Hepatocyte (in vitro differentiated cells): ENCODE results near the gene PLEKHA6. TPM values are rescaled to one million over a fixed set of nuclear protein-coding genes. Genes with fewer than 3 reads are reported as not detected.

Experiments
- DNase-seq: peaks from one replicate; pipeline ENCODE4 v3.0.0-alpha.2; 2016; ENCODE audit warnings: low spot score
- H2AFZ ChIP-seq: fragments of 200-600 bp; sonication (generic); 2 replicates; pipeline ENCODE4 v1.6.0; 2016; ENCODE audit warnings: antibody characterized with exemption, mild to moderate bottlenecking
- H3K27ac ChIP-seq: fragments of 200-600 bp; sonication (generic); 2 replicates; pipeline ENCODE4 v1.5.1; 2016; ENCODE audit warnings: mild to moderate bottlenecking
- H3K27me3 ChIP-seq: fragments of 200-600 bp; sonication (generic); 2 replicates; pipeline ENCODE4 v1.6.1; 2016
- H3K36me3 ChIP-seq: fragments of 200-600 bp; sonication (generic); replicated peaks from 2 replicates; pipeline ENCODE4 v1.5.1; 2016; ENCODE audit warnings: low read depth; ENCODE audit not compliant: insufficient read depth
- H3K4me1 ChIP-seq: fragments of 200-600 bp; sonication (generic); 2 replicates; pipeline ENCODE4 v1.5.1; 2016; ENCODE audit warnings: mild to moderate bottlenecking, moderate library complexity; ENCODE audit not compliant: insufficient read depth
- H3K4me2 ChIP-seq: fragments of 200-600 bp; sonication (generic); 2 replicates; pipeline ENCODE4 v1.6.0; 2016
- H3K4me3 ChIP-seq: fragments of 200-600 bp; sonication (generic); 2 replicates; pipeline ENCODE4 v1.5.1; 2016; ENCODE audit warnings: mild to moderate bottlenecking
- H3K79me2 ChIP-seq: fragments of 200-600 bp; sonication (generic); 2 replicates; pipeline ENCODE4 v1.6.0; 2017; ENCODE audit warnings: mild to moderate bottlenecking
- H3K9me2 ChIP-seq: fragments of 200-600 bp; sonication (generic); replicated peaks from 2 replicates; pipeline ENCODE4 v1.6.0; 2017; ENCODE audit warnings: mild to moderate bottlenecking; ENCODE audit not compliant: insufficient read depth
- H3K9me3 ChIP-seq: fragments of 200-600 bp; sonication (generic); 2 replicates; pipeline ENCODE4 v1.5.1; 2016; ENCODE audit warnings: low read depth, mild to moderate bottlenecking
- H4K20me1 ChIP-seq: fragments of 200-600 bp; sonication (generic); 2 replicates; pipeline ENCODE4 v1.6.0; 2016; ENCODE audit warnings: mild to moderate bottlenecking; ENCODE audit not compliant: insufficient read depth, poor library complexity, severe bottlenecking
- CTCF ChIP-seq: fragments of 200-600 bp; sonication (generic); IDR thresholded peaks from 2 replicates; pipeline ENCODE4 v1.5.1; 2016; ENCODE audit warnings: antibody characterized with exemption, mild to moderate bottlenecking; ENCODE audit not compliant: poor library complexity
- EZH2 ChIP-seq: fragments of 200-600 bp; sonication (generic); IDR thresholded peaks from 2 replicates; pipeline ENCODE4 v1.6.1; 2016; ENCODE audit warnings: antibody characterized with exemption, mild to moderate bottlenecking, borderline replicate concordance
- EZH2phosphoT487 ChIP-seq: fragments of 200-600 bp; sonication (generic); IDR thresholded peaks from one replicate; pipeline ENCODE4 v1.6.1; 2018; ENCODE audit warnings: antibody characterized with exemption, mild to moderate bottlenecking, low read depth, moderate library complexity; ENCODE audit not compliant: unreplicated experiment, severe bottlenecking
- WGBS: methylation state at CpG from one replicate; pipeline ENCODE4 v1.1.6; 2016; ENCODE audit warnings: low lambda C conversion rate; ENCODE audit errors: missing lambda C conversion rate; 5-methylcytosine and 5-hydroxymethylcytosine counted together
- polyA plus RNA-seq: library from polyadenylated mRNA; unstranded; fragments of >200 nt; fragmentation: Nextera tagmentation; extraction: Ambion mirVana; gene quantifications from 2 replicates; pipeline ENCODE4 v1.2.1, GENCODE V29; 2016
- total RNA-seq: library from RNA; depleted of rRNA; stranded (reverse); fragments of >200 nt; gene quantifications from 2 replicates; pipeline ENCODE4 v1.2.3, GENCODE V29; 2014

The PLEKHA6 gene
- total and polyA plus RNA-seq, 2 experiments from 2014 or later: 14.3 to 31.5 TPM

- Histone ChIP-seq H3K27me3 (peaks cover 4% of the 10 kb centered on the region), H3K4me1 (peaks cover 3% of the 10 kb centered on the region), H3K36me3 (no peaks in the 10 kb centered on the region), H4K20me1 (no peaks in the 10 kb centered on the region), H3K4me2 (no peak overlapping the region), H3K4me3 (no peak overlapping the region), H3K9me2 (no peaks in the 10 kb centered on the region), H2AFZ (no peak overlapping the region), H3K9me3 (no peaks in the 10 kb centered on the region), H3K27ac (no peak overlapping the region), H3K79me2 (no peaks in the 10 kb centered on the region)
- TF ChIP-seq CTCF (no peak), EZH2 (no peak)
- no peak for DNase-seq
- WGBS: 71% methylated on average over 3 of the region's 3 CpGs
Observed at GRCh38 chr1:204174958-204175357, 184.8 kb downstream of the PLEKHA6 start.

DNA sequence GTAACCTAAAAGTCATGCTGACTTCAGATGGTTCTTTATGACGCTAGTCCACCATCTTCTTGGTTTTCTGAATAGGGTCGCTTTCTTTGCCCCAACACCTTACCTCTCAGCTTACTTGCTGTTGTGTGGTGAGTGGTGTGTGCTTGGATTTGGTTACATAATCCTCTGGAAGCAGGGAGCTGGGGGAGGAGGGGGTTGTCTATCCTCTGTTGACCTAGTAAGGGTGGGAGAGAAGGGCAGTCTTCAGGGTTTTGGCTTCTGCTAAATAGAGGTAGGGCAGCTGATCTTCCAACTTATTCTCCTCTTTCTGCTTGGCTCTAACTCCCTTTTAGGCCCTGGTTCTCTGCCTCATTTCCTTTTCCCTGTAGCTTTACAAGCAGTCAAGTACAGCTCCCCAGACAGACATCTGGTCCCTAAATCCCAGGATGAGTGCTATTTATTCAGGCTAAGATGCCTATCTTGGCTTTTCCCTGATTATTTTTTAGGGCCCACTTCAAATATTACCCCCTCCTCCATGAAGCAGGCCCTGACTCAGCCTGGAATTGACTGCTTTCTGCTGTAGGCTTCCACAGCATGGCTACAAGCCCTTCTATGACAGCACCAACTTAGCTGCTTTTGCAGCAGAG lies 187.2 kb downstream of the PLEKHA6 start:
- no peaks in the 10 kb centered on the region for H4K20me1 ChIP-seq

GRCh38 chr1:204171751-204172178 lies 188.0 kb downstream of the PLEKHA6 start:
- no peaks in the 10 kb centered on the region for H4K20me1 ChIP-seq
- peaks cover 3% of the 10 kb centered on the region for H3K4me1 ChIP-seq
- no peak overlapping the region for H3K4me3 ChIP-seq
- no peak overlapping the region for H3K27ac ChIP-seq
- H3K9me2 ChIP-seq: no peaks in the 10 kb centered on the region
- peaks cover 4% of the 10 kb centered on the region for H3K27me3 ChIP-seq
- H3K4me2 ChIP-seq: no peak overlapping the region
- H2AFZ ChIP-seq: no peak overlapping the region
- TF ChIP-seq EZH2phosphoT487 (no peak), EZH2 (no peak), CTCF (no peak)
- DNase-seq: no peak
- no peaks in the 10 kb centered on the region for H3K79me2 ChIP-seq
- no peaks in the 10 kb centered on the region for H3K36me3 ChIP-seq
- 36% methylated on average over 4 of the region's 4 CpGs for WGBS
- no peaks in the 10 kb centered on the region for H3K9me3 ChIP-seq

More for the DNA sequence above, 187.2 kb downstream of the PLEKHA6 start:
- Histone ChIP-seq H2AFZ (no peak overlapping the region), H3K4me3 (no peak overlapping the region), H3K79me2 (no peaks in the 10 kb centered on the region), H3K4me1 (peaks cover 3% of the 10 kb centered on the region), H3K4me2 (no peak overlapping the region), H3K9me3 (no peaks in the 10 kb centered on the region), H3K27ac (no peak overlapping the region), H3K9me2 (no peaks in the 10 kb centered on the region), H3K27me3 (peaks cover 4% of the 10 kb centered on the region), H3K36me3 (no peaks in the 10 kb centered on the region)
- DNase-seq: no peak
- WGBS: 65% methylated on average over 2 of the region's 2 CpGs
- no peak for TF ChIP-seq CTCF
- no peak for TF ChIP-seq EZH2phosphoT487
- no peak for TF ChIP-seq EZH2
